ENCODE data around the gene NPHP4.

The NPHP4 gene

DNA sequence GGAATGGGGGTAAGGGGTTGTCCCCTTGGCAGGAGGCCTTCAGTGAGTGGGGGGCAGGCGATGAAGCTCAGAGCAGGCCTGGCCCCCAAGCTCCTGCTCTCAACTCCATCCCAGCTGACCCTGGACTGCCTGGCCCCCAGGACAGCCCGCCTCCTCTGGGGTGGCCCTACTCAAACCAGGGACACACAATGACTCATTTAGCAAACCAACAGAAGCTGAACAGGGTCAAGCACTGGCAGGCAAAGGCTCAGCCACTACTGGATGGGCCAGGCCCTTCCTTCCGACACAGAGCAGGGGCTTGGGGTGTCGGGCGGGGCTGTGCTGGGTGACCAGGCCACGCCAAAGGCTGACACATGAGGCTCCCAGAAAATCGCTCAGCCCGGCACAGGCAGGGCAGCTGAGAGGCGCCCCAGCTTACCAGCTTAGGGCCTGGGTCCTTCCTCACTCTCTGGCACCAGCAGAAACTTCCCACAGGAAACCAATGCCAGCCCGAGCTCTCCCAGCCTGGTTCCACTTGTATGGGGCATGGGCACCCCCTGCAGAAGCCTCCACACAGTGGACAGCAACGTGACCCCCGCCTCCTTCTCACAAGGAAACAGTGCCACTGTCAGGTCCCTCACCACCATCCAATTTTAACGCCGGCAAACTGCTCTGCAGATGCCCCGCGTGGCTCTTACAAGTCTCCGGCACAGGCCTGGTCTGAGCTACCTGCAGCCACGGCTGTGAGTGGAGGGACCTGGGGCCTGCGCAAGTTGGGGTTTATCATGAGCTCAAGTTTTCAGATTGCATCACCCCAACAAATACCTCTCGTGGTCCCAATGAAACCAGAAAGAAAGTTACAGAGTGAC is 114.3 kb downstream of the NPHP4 start:
- no peak for DNase-seq (ENCODE audit: low read depth)

DNA sequence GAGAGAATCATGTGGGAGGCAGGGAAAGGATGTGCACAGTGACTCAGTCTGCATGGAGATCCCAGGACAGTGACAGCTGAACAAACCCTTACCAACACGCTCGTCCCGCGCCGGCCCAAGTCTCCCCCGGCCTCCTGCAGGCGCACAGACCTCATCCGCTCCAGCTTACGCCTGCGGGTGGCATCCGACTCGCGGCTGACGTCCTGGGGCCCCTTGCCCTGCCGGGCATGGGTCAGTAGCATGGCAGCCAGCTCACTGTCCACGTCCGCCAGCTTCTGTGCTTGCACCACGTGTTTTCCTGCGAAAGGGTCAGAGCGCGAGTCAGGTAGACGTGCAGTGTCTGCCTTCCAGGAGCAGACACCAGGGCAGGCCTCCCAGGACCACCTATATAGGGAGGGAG is 115.2 kb downstream of the NPHP4 start:
- no peak for DNase-seq (ENCODE audit: low read depth)

DNA sequence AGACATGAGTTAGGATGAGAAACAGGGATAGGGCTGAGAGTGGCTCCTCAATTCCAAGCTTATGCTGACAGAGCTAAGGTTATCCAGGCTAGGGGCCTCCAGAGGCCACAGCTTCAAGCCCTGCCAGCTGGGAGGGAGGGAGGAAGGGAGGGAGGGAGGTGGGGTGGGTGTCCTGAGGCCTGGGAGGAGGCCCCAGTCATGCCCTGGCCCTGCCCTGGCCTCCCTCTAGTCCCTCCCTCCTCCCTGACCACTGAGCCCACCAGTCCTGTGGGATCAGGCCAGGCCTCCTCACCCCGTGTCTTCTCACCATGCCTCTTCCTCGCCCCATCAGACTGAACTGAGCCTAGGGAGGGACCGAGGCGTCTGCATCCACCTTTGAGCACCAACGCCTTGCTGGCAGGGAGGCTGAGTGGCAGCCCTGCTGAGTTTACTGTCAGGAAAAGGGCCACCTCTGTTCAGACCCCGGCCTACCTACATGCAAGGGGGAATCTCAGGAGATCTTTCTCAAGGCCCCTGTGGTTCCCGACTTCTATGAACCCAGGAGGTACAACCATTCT is 116.1 kb downstream of the NPHP4 start:
- no peak for DNase-seq (ENCODE audit: low read depth)

DNA sequence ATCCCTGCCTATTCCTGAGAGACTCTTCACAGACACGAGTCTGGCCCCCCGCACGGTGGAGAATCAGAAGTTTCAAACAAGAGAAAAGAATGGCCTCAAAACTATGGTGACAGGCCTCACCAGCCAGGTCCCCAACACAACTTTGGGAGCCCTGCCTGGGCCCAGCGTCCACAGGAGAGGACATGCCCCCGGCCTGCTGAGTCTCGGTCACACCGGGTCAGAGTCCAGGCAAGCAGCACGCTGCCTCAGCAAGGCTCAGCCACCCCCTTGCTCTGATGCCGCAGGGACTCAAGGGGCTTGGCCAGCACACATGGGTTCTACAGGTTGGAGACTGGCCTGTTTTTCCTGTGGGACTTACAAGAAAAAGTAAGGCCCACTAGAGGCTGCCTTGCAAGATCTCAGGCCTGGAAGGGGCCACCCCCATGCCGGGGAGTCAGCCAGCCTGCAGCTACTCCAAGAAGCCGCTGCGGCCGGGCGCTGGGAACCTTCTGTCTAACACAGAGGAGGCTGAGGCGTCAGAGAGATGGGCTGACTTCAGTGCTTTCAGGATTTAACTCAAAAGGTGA is 116.8 kb downstream of the NPHP4 start:
- no peak for DNase-seq (ENCODE audit: low read depth)

DNA sequence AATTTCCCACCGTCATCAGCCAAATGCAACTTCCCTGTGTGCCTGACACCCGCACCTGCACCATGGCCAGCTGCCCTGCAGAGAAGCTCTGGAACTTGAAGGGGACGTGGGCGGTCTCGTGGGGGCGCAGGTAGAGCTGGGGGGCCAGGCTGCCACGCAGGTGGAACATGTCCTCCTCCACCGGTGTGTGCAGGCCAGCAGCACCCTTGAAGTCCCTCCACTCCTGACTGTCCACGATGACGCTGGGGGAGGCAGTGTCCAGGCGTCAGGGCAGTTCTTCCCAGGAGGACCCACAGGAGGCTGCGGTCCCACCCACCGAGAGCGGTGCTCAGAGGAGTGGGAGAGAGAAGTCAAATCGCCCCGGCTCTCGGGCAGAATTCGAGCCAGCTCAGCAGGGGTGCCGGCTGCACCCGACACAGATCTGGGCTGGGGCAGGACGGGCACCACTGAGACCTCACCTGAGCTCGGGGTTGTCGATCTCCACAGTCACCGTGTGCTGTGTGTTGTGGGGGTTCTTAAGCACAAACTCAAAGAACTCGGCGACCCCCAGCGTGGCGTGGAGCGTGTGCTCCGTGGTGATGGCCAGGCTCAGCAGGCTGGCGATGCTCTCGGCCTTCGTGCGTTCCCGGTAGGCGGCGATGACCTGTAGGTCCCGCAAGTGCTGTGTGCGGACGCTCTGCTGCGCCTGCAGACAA is 117.7 kb downstream of the NPHP4 start:
- DNase-seq (ENCODE audit: low read depth) = no peak

DNA sequence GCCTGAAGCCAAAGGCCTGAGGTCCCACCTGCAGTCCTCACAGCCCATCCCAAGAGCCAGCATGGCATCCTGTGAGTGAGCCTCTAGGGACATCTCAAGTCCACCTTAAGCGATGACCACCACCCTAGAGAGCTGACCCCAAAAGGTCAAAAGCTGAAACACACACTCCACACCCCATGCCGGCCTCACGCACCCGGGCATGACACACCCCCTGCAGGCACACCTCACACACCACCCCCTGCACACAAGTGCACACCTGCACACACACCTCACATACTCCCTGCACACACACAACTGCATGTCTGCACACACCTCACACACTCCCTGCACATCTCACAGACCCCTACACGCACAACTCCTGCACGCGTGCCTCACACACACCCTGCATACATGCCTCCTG is 118.7 kb downstream of the NPHP4 start:
- no peak for DNase-seq (ENCODE audit: low read depth)

DNA sequence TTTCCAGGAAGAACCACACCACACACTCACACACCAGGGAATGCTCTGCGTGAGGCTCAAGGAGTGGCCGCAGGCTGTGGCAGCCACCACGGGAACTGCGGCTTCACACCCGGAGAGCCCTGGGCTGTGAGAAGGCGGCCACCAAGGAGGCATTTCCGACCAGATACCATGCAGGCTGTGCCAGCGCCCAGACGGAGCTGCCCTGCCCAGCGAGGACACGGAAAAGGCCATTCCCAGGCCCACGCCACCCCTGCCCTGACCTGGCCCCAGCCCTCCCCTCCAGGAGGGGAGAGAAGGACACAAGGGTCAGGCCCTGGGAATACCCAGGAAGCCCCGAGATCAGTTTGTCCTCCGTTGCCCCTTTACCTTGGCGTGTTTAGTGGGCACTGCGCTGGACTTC is 119.3 kb downstream of the NPHP4 start:
- no peak for DNase-seq (ENCODE audit: low read depth)

DNA sequence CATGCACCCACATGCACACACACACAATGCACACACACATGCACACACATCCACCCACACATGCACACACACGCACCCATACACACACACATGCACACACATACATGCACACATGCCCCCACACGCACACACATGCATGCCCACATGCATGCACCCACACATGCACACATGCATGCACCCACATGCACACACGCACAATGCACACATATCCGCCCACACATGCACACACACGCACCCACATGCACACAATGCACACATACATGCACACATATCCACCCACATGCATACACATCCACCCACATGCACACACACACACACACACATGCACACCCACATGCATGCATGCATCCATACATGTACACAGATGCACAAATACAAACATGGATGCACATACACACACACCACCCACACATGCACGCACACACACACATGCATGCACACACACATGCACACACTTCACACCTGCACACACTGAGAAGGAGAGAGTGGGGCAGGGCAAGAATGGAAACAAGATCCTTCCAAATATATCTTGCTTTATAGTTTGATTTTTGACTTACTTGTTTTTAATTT is 123.2 kb downstream of the NPHP4 start:
- DNase-seq (ENCODE audit: low read depth) = no peak

DNA sequence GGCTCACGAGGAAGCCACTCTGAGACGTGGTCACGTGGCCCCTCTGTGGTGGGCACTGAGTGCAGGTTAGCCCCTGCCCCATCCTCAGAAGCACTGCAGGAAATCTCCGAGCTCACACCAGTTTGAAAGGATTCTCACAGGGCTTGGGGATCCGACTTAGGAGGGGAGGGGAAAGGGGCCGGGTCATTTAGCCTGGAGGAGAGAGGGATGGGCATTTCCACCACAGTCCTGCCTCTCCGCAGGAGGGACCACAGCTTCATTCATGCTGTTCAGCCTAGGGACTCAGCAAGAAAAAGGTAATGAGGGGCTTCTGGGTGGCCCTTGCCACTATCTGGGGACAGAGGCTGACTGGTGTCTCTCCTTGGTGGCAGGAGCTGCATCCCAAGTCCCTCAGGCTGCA is 126.5 kb downstream of the NPHP4 start:
- no peak for DNase-seq (ENCODE audit: low read depth)

DNA sequence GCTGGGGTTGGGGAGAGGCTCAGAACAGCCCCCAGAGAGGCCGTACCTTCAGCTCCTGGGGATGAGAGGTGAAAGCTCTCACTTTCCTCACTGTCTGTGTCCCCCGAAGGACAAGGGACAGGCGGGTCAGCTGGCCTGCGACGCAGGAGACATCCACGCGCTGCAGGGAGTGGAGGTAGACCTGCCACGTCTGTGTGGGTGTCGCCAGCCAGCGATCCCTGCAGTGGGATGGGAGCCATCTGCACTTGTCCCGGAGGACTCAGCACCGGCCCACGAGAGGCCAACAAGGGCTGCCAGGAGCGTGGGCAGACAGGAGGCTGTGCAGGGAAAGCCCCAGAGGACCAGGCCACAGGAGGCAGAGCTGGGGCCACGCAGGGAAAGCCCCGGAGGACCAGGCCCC is 127.2 kb downstream of the NPHP4 start:
- DNase-seq (ENCODE audit: low read depth) = no peak

DNA sequence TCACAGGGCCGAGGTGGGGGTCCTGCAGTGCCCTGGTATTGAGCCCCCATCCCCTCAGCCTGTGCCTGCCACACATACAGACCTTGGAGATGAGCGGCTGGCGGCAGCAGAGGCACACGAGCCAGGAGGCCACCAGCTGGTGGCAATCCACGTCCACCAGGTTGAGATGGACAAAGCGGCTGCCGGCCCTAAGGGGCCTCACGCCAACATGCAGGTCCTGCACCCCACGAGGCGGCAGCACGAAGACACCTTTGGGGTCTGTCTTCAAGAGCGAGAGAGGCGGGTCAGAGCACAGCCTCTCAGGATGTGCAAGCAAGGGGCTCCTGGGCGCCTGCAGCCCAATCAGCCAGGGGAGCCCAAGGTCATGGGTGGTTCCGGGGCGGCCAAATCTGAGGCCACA is 128.0 kb downstream of the NPHP4 start:
- DNase-seq (ENCODE audit: low read depth) = no peak

DNA sequence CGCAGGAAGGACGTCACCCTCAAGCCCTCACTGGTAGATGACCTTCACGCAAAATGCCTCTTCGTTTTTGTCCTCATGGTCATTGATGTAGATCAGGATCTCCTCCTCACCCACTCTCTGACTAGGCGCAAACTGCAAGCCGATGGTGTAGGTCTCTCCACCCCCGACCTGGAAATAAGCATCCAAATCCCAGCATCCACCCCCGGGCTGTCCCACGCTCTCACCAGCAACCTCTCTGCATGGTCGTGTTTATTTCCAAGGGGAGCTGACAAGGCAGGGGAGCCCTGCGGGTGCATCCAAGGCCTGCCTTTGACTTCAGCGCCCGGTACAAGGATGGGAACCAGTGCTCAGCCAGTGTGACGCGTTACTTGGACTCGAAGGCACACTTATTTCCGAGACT is 129.0 kb downstream of the NPHP4 start:
- DNase-seq (ENCODE audit: low read depth) = no peak

DNA sequence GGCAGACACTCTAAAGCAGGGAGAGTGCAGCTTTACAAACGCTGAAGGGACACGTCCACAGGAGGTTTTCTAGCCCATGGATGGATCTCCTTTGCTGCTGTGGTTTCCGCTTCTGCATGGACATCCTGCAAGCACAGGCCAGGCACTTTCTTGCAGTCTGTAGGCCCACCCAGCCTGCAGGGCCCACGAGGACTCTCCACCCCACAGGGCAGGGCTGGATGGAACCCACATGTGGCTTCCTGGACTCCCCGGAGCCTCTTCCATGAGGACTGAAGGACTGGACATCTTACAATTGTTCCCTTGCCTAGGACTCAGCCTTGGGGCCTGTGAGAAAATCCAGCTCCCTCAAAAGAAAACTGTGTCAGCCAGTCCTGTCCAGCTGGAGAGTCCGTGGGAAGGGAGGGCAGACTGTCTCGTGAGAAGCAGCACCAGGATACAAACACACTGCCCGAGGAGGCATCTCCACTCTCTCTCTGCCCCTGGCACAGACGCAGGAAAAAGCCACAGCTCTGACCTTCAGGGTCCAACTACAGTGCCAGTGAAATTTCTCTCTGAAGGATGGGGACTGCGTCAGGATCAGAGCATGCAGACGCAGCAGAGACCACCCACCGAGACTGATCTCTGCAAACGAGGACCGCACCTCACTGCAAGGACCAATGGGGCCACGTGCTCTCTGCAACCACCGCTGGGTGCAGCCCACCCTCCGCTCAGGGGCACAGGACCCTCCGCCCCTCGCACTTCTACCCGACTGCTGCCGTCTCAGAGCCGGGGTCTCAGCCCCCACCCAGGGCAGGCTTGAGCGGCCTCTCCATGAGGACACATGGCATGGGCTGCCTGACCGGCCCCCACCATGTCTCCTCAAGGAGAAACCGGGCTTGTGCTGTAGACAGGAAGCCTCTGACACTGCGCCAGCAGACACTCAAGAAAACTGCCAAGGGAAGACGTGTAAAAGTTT is 130.1 kb downstream of the NPHP4 start:
- DNase-seq (ENCODE audit: low read depth) = no peak

DNA sequence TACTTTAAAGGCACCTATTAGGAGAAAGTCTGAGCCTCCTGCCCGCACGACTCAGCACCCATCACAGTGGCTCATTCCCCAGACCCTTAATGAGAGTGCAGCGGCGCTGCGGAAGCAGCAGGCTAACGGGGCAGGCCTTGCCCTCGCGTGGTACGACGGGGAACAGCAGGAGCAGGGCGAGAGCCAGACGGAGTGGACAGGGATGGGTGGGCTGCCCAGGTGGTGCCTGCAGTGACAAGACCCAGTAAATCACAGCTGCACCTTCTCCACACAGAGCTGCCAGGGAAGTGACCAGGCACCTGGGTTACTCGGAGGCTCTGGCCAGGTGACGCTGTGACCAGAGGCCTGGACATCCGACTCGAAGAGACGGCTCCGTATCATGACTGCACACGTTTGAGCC is 131.9 kb downstream of the NPHP4 start:
- no peak for DNase-seq (ENCODE audit: low read depth)

DNA sequence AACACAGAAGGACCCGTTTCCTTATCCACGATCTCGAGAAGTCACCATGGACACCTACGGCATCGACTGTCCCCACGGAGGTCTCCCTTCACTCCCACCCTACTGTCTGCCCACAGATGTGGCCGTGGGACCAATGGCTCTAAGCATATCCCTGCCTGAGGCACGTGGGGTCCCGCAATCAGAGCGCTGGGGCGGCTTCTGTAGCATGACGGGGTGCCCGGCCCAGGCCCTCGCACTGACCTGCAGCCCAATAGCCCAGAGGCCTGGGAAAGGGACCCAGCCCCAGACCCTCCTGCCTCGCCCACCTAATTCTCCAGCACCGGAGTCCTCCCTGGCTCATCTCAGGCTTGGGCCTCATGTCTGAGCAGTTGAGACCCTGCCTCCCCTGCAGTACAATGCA is 132.5 kb downstream of the NPHP4 start:
- DNase-seq (ENCODE audit: low read depth) = no peak

DNA sequence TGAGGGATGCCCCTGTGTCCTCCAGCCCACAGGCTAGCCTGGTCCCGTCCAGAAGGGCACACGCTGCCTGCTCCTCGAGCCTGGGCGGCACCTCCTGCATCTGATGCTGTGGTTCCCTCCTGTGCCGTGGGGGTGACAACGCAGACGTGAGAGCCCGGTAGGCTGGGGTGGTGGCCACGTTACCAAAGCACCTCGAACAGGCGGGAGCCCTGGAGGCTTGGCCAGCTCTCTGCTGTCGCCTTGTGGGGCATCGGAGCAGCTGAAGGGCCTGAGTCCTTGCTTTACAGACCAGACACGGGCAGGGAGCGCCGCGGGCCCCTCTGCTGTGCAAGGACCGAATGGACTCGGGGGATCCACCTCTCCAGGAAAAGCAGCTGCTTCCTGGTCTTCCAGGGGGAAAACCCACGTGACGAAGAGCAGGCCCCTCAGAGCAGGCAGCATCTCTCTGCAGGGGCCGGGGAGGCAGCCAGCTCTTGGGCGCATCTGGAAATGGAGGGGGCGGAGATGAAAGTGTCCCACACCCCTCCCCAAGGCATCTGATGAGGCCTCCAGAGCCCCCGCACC is 133.3 kb downstream of the NPHP4 start:
- DNase-seq (ENCODE audit: low read depth) = no peak

DNA sequence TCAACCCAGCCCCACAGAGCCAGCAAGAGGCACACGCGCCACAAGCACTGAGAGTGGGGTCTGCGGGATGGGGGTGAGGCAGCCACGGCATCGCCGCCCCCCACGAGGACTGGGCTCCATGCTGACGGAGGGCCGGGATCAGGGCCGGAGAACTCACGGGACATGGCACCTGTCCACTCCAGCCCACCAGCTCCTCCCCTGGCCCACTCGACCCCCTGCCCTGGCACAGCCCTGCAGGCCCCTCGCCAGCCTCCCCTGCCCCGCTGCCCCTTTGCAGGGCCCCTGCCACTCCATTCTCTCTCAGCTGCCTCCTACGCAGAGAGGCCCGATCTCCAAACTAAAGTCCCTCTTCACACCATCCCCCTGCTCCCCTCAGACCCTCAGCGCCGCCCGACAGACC is 134.0 kb downstream of the NPHP4 start:
- no peak for DNase-seq (ENCODE audit: low read depth)

DNA sequence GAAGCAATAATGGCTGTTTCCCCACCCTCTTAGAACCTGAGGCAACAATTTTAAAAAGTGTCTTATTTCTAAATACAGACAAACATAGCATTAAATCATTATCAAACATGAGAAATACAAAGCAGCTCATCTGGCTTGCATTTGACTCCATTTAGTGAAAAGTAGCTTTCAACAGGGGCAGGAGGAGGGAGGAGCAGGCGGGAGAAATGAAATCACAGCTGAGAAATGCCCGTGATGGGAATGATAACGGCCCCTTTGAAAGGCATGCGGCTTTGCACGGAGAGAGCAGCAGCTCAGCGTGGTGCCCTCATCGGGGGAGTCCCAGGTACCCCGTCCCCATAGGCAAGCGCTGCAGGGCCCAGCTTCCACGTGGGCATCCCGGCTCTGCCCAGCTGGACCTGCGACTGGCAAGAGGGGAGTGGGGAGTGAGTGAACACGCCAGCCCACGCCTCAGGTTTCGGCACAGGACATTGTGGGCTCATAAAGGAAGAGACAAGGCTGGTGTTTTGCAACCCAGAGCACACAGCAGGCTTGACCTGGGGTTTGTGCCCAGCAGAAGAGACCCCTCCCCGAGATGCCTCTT is 134.6 kb downstream of the NPHP4 start:
- DNase-seq (ENCODE audit: low read depth) = no peak

DNA sequence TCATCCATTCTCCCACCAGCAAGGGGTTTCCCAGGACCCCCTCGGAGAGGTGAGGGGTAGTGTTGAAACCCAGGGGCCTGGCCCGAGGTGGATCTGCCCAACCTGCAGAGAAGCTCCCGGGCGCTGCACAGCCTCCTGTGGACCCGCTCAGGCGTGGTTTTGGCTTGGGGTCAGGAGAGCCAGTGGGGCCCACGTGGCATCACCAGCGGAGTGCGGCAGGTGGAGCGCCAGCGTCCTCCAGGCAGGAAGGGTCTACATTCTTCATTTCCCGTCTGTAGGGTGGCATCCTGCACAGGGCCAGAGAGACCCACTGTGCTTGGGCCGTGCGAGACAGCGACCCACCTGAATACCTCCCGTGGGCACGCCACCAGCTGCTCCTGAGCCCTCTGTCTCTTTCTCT is 135.2 kb downstream of the NPHP4 start:
- no peak for DNase-seq (ENCODE audit: low read depth)

DNA sequence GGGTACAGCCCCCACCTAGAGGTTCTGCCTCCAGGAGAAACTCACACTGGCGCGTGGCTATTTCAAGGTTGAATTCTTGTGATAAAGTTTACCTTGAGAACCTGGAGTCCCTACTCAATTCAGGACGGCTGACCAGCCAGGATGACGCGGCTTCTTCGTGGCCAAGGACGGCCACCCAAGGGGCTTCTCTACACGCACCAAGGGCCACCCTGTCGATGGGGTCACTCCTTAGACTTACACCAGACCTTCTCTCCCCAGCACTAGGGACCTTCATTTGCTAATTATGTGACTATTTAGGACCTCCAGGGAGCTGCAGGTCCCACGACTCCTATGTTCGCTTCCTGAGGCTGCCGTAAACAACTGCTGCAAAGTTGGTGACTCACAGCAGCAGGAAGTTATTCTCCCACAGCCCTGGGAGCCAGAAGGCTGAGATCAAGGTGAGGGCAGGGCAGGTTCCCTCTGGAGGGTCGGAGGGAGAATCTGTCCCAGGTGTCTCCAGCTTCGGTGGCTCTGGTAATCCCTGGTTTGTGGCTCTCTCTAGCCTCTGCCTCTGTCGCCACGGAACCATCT is 135.9 kb downstream of the NPHP4 start:
- DNase-seq (ENCODE audit: low read depth) = no peak
